HG03066 (cell line): ENCODE measurements around the gene HARBI1.

ENCODE experiments used
- ATAC-seq: cut with Tn5 transposase; IDR thresholded peaks from one replicate; pipeline ENCODE4 v1.9.1; 2021; ENCODE audit warnings: low read depth; ENCODE audit not compliant: unreplicated experiment

The HARBI1 gene

GRCh38 chr11:46557684-46558151 lies 59.3 kb downstream of the HARBI1 start:
- no peak for ATAC-seq

- ATAC-seq = no peak
Measured at GRCh38 chr11:46555267-46556054, 61.6 kb downstream of the HARBI1 start.

GRCh38 chr11:46554213-46555147 lies 62.5 kb downstream of the HARBI1 start:
- no peak for ATAC-seq

DNA sequence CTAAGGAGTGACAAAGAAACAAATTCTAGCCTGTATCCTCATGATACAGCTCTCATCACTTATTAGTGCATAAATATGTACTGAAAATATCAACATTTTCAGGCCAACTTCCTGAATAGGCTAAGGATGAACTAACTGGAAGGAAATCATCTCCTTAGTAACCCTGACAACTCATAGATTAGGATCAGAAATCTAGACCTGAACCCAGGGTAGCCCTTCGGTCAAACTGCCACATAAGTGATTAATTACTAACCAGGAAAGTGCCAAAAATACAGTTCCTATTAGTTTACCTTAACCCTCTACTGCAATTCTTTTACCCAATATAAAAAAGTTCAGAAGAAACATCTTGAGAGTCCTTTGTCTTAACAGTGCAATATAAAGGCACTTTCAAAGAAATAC lies 63.2 kb downstream of the HARBI1 start:
- no peak for ATAC-seq
